NCI-H2107 (cell line): ENCODE measurements around the gene CASP14.
"Not testable (repeated sequence)": the region's sequence is repeated elsewhere in the genome, so short reads cannot be mapped to it uniquely, and the experiment has no call there.

Experiments
- DNase-seq: peaks from one replicate; lab custom pipeline; 2025; lab: John Stamatoyannopoulos, UW

Gene CASP14

GRCh38 chr19:15048885-15049541, at the start of gene CASP14:
Gene CASP14 (plus strand): TSS chr19:15049480. CDS start chr19:15052252, 2,772 bp downstream.
- no peak for DNase-seq

DNA sequence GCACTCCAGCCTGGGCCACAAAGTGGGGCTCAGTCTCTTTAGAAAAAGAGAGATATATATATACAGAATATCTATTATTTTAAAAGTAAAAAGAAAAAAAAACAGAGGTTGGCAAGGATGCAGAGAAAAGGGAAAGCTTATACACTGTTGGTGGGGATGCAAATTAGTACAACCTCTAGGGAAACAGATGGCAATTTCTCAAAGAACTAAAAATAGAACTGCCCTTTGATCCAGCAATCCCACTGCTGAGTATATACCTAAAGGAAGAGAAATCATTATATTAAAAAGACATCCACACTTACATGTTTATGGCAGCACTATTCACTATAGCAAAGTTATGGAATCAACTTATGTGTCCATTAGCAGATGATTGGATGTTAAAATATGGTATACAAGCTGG, 41.0 kb upstream of the CASP14 start:
- no peak for DNase-seq

DNA sequence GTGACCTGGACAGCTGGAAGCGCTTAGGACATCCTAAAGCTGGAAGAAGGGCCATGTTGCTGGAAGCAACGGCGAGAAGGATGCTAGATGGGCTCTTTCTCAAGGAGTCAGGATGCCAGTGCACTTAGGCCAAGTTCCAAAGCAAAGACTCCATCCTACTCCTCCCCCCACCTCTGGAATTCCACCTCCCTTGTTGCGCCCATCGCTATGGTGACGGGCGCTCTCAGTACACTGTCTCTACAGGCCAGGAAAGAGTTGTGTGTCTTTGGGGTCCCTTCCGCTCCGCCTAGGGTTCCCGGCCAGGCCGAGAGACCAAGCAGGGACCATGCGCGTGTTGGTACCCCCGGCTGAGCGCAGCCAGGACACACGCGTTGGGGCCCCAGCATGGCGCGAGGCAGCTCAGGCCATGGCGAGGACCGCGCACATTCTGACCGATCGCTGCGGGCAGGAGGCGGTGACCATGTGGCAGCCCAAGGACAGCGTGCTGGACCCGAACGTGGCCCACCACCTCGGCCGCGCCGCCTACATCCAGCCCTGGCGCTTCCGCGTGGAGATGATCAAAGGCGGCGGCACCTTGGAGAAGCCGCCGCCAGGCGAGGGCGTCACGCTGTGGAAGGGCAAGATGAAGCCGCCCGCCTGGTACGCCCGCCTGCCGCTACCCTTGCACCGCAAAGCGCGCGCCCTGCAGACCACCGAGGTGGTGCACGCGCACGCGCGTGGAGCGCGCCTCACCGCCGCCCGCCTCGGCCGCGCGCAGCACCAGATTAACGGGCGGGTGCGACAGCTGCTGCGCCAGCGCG, 38.6 kb upstream of the CASP14 start:
- DNase-seq = no peak

DNA sequence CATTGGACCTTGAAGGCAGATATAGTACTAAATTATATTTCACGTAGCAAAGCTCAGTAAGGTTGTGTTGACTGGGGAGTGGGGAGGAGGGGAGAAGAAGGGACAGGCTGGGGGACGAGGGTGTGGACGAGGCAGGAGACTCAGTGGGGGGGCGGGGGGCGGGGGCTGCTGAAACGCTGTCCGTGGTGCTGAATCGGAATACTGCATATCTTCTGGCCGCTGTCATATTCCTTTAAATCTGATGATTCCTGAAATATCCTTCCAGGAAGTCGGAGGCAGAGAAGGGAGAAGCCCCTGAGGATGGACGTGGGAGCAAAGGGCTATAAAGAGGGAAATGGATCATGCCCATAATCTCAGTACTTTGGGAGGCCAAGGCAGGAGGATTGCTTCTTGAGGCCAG, 34.7 kb upstream of the CASP14 start:
- no peak for DNase-seq

DNA sequence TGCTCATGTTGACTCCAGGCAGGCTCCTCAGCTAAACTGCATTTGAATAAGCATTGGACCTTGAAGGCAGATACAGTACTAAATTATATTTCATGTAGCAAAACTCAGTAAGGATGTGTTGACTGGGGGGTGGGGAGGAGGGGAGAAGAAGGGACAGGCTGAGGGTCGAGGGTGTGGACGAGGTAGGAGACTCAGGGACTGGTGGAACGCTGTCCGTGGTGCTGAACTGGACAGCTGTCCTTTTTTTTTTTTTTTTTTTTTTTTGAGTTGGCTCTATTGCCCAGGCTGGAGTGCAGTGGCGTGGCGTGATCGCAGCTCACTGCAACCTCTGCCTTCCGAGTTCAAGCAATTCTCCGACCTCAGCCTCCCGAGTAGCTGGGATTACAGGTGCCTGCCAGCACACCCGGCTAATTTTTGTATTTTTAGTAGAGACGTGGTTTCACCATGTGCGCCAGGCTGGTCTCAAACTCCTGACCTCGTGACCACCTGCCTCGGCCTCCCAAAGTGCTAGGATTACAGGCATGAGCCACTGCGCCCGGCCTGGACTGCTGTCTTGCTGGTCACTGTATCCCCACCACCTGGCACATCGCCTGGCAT, 33.2 kb upstream of the CASP14 start:
- DNase-seq = no peak

GRCh38 chr19:15018836-15019235, 30.4 kb upstream of the CASP14 start:
- DNase-seq = not testable (repeated sequence)

- DNase-seq = no peak
These were observed 27.8 kb upstream of the CASP14 start for GRCh38 chr19:15021286-15022007.

- DNase-seq = no peak
These were observed 26.5 kb upstream of the CASP14 start for GRCh38 chr19:15022752-15023151.

- DNase-seq = no peak
These were observed 24.1 kb upstream of the CASP14 start for GRCh38 chr19:15025217-15025616.

DNA sequence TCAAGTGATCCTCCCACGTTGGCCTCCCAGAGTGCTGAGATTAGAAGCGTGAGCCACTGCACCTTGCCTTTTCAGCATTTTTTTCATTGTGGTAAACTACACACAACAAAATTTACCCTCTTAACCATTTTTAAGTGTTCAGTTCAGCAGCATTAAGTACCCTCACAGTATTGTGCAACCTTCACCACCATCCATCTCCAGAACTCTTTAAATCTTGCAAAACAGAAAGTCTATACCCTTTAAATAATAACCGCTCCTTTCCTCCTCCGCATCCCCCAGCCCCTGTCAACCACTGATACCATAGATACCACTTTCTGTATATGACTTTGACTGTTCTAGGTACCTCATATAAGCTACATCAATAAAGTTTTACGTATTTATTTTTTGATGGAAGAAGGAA, 20.8 kb upstream of the CASP14 start:
- DNase-seq = no peak

- DNase-seq = no peak
These were observed 17.6 kb upstream of the CASP14 start for GRCh38 chr19:15031675-15032074.

DNA sequence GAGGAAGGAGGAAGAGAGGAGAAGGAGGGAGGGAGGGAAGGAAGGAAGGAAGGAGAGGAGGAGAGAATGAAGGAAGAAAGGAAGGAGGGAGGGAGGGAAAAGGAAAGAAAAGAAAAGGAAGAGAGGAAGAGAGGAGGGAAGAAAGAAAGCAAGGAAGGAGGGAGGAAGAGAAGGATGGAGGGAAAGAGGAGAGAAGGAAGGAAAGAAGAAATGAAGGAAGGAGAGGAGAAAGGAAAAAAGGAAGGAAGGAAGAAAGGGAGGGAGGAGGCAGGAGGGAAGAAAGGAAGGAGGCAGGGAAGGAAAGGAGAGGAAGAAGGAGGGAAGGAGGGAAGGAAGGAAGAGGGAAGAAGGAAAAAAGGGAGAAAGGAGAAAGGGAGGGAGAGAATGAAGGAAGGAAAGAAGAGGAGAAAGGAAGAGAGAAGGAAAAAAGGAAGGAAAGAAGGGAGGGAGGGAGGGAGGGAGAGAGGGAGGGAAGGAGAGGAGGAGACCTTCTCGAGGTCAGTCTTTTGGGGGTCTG, 13.4 kb upstream of the CASP14 start:
- no peak for DNase-seq

- no peak for DNase-seq
These were observed 11.7 kb upstream of the CASP14 start for GRCh38 chr19:15037586-15037985.

DNA sequence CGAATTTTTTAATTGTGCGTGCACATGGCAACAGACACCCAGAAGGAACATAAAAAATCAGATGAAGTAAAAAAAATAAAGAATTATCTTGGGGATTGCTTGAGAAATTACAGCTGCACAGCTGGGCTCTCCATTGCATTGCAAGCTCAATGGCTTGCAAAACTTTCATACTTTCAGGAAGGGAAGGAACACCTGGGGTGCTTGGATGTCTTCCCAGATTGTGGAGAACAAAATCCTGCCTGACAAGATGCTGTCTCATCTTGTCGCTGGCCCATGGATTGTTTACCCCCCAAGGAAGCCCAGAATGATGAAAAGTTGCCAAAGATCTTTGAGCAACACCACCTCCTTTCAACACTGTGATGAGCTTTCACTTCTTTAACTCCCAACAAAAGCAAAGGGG, 11.0 kb upstream of the CASP14 start:
- no peak for DNase-seq

- DNase-seq = no peak
These were observed 7.3 kb upstream of the CASP14 start for GRCh38 chr19:15042003-15042402.

DNA sequence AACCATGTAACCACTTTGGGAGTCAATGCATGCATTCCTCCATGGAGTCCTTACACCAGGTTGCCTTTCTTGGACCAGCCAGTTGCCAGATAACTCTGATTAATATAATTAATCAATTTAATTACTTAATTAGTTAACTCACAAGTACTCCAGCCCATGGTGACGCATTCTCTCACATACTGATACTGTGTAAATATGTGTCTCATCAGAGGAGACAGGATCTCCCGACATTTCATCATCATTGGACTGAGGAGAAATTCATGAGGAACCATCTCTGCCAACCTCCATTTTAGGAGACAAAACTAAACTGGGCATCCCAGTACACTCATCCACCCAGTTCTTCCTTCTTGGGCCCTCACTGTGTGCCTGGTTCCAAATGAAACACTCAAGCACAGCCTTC, 6.5 kb upstream of the CASP14 start:
- DNase-seq = no peak

DNA sequence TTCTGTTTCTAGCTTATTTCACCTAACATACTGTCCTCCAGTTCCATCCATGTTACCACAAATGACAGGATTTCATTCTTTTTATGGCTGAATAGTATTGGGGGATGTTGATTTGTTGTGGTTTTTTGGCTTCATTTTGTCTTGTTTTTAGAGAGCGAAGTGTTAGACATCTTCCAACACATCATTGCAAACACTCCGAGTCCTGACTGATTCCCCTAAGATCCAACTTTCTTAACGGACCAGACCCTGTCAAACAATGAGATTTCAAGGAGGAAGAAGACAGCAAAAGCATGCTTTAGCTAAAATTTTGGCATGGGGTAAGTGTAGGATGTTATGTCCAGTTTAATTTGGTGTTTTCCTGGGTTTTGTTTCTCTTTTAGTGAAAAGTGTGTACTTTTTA, 3.8 kb upstream of the CASP14 start:
- no peak for DNase-seq

DNA sequence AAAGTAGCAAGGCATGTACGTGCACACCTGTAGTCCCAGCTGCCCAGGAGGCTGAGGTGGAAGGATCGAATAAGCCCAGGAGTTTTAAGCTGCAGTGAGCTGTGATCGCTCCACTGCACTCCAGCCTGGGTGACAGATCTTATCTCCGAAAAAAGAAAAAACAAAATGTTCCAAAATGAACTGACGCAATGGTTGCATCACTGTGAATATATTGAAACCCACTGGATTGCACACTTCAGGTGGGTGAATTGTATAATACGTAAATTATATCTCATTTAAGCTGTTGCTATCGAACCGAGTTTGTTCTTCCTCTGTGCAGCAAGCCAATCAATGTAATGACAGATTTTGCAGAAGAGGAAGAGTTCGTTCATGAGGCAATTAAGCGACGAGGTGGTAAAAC, 1.6 kb upstream of the CASP14 start:
- no peak for DNase-seq

DNA sequence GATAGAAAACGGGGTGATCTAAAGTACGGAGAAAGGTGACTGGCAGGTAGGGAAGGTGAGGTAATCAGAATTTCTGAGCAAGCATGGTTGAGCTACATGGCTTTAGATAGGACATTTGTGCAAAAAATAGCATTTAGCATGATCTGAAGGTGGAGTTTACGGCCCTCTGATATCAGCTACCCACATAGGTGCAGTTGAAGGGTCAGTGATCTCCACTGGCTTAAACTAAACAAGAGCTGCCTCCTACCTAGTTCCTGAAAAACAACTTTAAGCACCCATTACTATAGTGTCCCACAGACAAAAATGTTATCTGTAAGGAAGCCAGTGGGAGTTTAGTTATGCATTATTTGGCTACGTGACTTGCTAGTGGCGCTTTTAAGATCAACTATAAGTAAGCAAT, 1.2 kb upstream of the CASP14 start:
- DNase-seq = no peak

DNA sequence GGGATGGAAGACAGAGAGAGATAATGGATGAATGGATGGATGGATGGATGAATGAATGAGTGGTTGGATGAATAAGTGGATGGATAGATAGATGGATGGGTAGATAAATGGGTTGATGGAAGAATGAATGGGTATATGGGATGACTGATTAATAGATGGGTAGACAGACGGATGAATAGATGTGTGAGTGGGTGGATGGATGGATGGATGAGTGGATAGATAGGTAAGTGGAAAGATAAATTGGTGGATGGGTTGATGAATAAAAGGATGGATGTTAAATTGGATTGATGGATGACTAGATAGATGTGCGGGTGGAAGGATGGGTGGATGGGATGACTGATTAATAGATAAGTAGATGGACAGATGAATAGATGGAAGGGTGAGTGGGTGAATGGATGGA, 1.4 kb downstream of the CASP14 start:
- no peak for DNase-seq

- DNase-seq = no peak
These were observed 12.8 kb downstream of the CASP14 start for GRCh38 chr19:15062036-15062435.

DNA sequence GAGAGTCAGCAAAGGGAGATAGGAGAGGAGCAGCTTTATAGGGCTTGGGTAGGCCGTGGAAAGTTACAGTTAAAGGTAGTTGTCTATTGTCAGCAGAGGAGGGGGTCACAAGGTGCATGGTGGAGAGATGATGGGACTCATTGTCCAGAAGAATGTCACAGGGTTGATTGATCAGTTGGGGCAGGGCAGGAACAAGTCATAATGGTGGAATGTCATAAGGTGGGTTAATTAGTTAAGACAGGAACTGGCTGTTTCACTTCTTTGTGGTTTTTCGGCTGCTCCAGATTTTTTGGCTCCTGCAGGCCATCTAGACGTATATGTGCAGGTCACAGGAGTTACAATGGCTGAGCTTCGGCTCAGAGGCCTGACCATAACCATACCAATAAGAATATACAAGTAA, 21.1 kb downstream of the CASP14 start:
- DNase-seq = not testable (repeated sequence)
